ENCODE results near the gene HOXD11. TPM values are rescaled to one million over a fixed set of nuclear protein-coding genes. Genes with fewer than 3 reads are reported as not detected.

Gene HOXD11
- total and polyA plus RNA-seq, 2 of the 4 experiments (the other 2 are of a cell fraction) = not detected

- TF ChIP-seq CTCF (conservative IDR thresholded peaks at IDR 0.05; ENCODE audit: low read depth, low read length) (no peak), POLR2A (IDR thresholded peaks at IDR 0.05; ENCODE audit: low read depth, low read length) (no peak), NFE2L2 (IDR thresholded peaks at IDR 0.05; ENCODE audit: low read depth, low read length) (no peak)
Measured at GRCh38 chr2:176072292-176072669, 34.8 kb upstream of the HOXD11 start (continued).

DNA sequence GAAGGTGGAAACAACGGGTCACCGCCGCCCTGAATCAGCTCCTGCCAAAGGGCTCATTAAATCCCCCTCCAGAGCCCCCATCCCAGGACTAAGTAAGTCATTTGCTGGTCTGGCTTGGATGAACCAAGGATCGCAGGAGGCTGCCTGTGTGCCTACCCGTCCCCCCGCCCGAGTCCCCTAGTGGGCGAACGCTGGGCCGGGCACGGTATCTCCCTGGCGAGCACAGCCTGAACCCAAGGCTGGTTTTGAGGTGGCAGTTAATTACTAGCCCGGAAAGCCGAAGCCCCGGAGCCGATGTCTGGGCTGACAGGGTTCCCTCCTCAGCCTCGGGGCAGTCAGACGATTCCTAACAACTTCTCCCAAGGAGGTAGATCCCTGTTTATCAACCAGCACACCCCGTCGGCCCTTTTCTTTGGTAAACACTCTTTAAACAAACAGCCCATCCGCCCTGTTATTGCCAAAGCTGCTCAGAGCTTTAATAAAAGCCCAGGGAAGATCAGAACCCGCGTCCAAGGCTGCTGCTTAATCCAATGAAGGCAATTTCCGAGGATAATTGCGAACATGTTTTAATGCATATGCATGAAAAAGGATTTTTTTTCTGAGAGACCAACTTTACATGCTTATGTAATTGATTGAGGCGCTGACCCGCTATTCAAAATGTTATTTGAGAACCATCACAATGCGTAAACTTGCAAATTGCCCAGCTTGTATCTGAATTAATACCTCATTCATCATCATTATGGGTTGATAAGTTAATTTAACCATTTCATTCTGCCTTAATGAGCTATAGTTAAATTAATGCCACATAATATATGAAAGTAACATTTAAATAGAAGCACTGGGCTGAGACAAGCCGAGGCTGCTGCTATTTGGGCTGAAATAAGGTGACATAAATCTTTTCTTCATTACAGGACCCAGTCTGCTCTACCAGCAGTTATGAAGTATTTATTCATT is 33.9 kb upstream of the HOXD11 start:
- ATAC-seq (ENCODE audit: low read depth) = no peak
- no TSS peak for BruUV-seq (replicated peaks)

More for the DNA sequence above, 33.9 kb upstream of the HOXD11 start:
- Histone ChIP-seq H4K20me1 (ENCODE audit: insufficient read depth, low read length) (no peaks in the 10 kb centered on the region), H2BK5ac (ENCODE audit: low read depth, low read length, poor library complexity, severe bottlenecking) (no peak overlapping the region), H3K9me3 (ENCODE audit: control insufficient read depth, insufficient read depth, low read length) (peaks cover 6% of the 10 kb centered on the region; the same call in 1 of the 2 replicates), H2BK120ac (ENCODE audit: low read depth, low read length) (no peak overlapping the region), H3K4ac (ENCODE audit: low read depth, low read length) (no peak overlapping the region), H3K4me3 (ENCODE audit: insufficient read depth, low read depth, low read length) (no peak overlapping the region), H3K4me2 (ENCODE audit: low read depth, low read length) (no peak overlapping the region), H4K5ac (ENCODE audit: low read depth, low read length) (no peak overlapping the region), H2BK20ac (ENCODE audit: low read depth, low read length) (no peak overlapping the region), H2AFZ (replicated peaks; ENCODE audit: low read length, poor library complexity) (no peak overlapping the region), H3K9me1 (ENCODE audit: insufficient read depth, low read length) (no peaks in the 10 kb centered on the region), H3K14ac (replicated peaks; ENCODE audit: low read depth, low read length) (no peak overlapping the region), H2BK15ac (ENCODE audit: low read depth, low read length) (no peak overlapping the region), H3K79me1 (ENCODE audit: low read depth in 1 of 2, low read length in 2 of 2) (no peaks in the 10 kb centered on the region), H3K4me1 (ENCODE audit: control insufficient read depth, insufficient read depth, low read length) (no peaks in the 10 kb centered on the region), H3K27ac (ENCODE audit: insufficient read depth, low read length) (no peak overlapping the region), H2AK9ac (replicated peaks; ENCODE audit: low read depth, low read length, poor library complexity) (no peak overlapping the region), H3K27me3 (ENCODE audit: control insufficient read depth, insufficient read depth, low read length) (peaks cover 84% of the 10 kb centered on the region), H4K91ac (ENCODE audit: insufficient read depth, low read depth, low read length) (no peak overlapping the region), H3K18ac (ENCODE audit: low read depth, low read length) (no peak overlapping the region), H3K56ac (ENCODE audit: extremely low read depth, insufficient read depth, low read length) (no peak overlapping the region), H4K8ac (ENCODE audit: low read depth in 2 of 2, low read length in 2 of 2) (no peak overlapping the region), H3K9ac (ENCODE audit: low read depth, low read length) (no peak overlapping the region), H3K23ac (ENCODE audit: low read depth, low read length) (no peak overlapping the region), H3K36me3 (ENCODE audit: control insufficient read depth, insufficient read depth, low read length) (no peaks in the 10 kb centered on the region), H2AK5ac (ENCODE audit: low read depth, low read length) (no peak overlapping the region)
- ChIA-PET CTCF (no interaction called here), POLR2A (ENCODE audit: unreplicated experiment) (no interaction called here)
- intact Hi-C loops (cut with micrococcal nuclease) (no loop called here), dilution Hi-C loops (cut with HindIII; ENCODE audit: low sequenced_read_pairs, unreplicated experiment) (no loop called here), in situ Hi-C loops (cut with MboI; ENCODE audit: low sequenced_read_pairs) (no loop called here)
- DNase-seq = no peak
- TF ChIP-seq USF2 (IDR thresholded peaks at IDR 0.05; ENCODE audit: low read depth, low read length) (no peak), RAD21 (IDR thresholded peaks at IDR 0.05; ENCODE audit: low read length) (no peak), CTCF (conservative IDR thresholded peaks at IDR 0.05; ENCODE audit: low read depth, low read length) (no peak), CHD1 (IDR thresholded peaks at IDR 0.05; ENCODE audit: low read depth, low read length) (no peak)
- 2% methylated on average over 9 of the region's 29 CpGs; no CpG with 5 or more reads in 1 of the 2 experiments for WGBS, 2 experiments (ENCODE audit: extremely low coverage in 2 of 2, insufficient read length in 1 of 2)
